Keratinocyte (primary cell): Measurements from ENCODE around the gene UBE2E3. TPM values are rescaled to one million over a fixed set of nuclear protein-coding genes. Genes with fewer than 3 reads are reported as not detected.

Experiments used
- DNase-seq: peaks from one replicate; pipeline ENCODE4 v3.0.0-alpha.2; 2011; ENCODE audit warnings: low read depth, missing footprints, low spot score
- FAIRE-seq: peaks from 2 replicates; lab custom pipeline; 2011; peaks lifted over from hg19 to GRCh38; lab: Jason Lieb, UNC
- H2AFZ ChIP-seq: 2 replicates; pipeline ENCODE4 v1.6.0; 2012; ENCODE audit warnings: low read length, control low read depth, inconsistent platforms; ENCODE audit not compliant: control insufficient read depth
- H3K27ac ChIP-seq: 2 replicates; pipeline ENCODE4 v1.5.1; 2011; ENCODE audit warnings: low read length; ENCODE audit not compliant: control insufficient read depth, insufficient read depth
- H3K27me3 ChIP-seq: 3 replicates; pipeline ENCODE4 v1.6.0; 2011; ENCODE audit warnings: low read length; ENCODE audit not compliant: control insufficient read depth, insufficient read depth; ENCODE audit errors: extremely low read depth
- H3K36me3 ChIP-seq, 2 experiments: 2 replicates in 1 of 2; 3 replicates in 1 of 2; pipeline ENCODE4 v1.5.1; 2011; ENCODE audit warnings: low read length in 2 of 2, mild to moderate bottlenecking in 1 of 2; ENCODE audit not compliant: control insufficient read depth in 2 of 2, insufficient read depth in 2 of 2; ENCODE audit errors: extremely low read depth in 1 of 2
- H3K4me1 ChIP-seq: 3 replicates; pipeline ENCODE4 v1.5.1; 2011; ENCODE audit warnings: low read length; ENCODE audit not compliant: control insufficient read depth, insufficient read depth; ENCODE audit errors: extremely low read depth
- H3K4me2 ChIP-seq: 3 replicates; pipeline ENCODE4 v1.6.0; 2011; ENCODE audit warnings: low read depth, low read length; ENCODE audit not compliant: control insufficient read depth, insufficient read depth; ENCODE audit errors: extremely low read depth
- H3K4me3 ChIP-seq, 3 experiments: fragments of 200-600 bp in 1 of 3; sonication (generic) in 1 of 3; 2 replicates in 2 of 3; 3 replicates in 1 of 3; pipeline ENCODE4 v1.5.1; 2011 to 2016; ENCODE audit warnings: low read length in 3 of 3, mild to moderate bottlenecking in 3 of 3, control low read depth in 2 of 3, inconsistent platforms in 1 of 3, low read depth in 1 of 3, mixed read lengths in 1 of 3, mixed run types in 1 of 3, moderate library complexity in 1 of 3; ENCODE audit not compliant: control insufficient read depth in 2 of 3, insufficient read depth in 2 of 3; ENCODE audit errors: extremely low read depth in 1 of 3
- H3K79me2 ChIP-seq: 2 replicates; pipeline ENCODE4 v1.6.0; 2012; ENCODE audit warnings: low read length; ENCODE audit not compliant: control insufficient read depth, insufficient read depth
- H3K9ac ChIP-seq: 3 replicates; pipeline ENCODE4 v1.6.0; 2011; ENCODE audit warnings: low read length; ENCODE audit not compliant: control insufficient read depth, insufficient read depth; ENCODE audit errors: extremely low read depth
- H3K9me1 ChIP-seq: 3 replicates; pipeline ENCODE4 v1.6.0; 2011; ENCODE audit warnings: low read length; ENCODE audit not compliant: control insufficient read depth, insufficient read depth; ENCODE audit errors: extremely low read depth
- H3K9me3 ChIP-seq: 2 replicates; pipeline ENCODE4 v1.5.1; 2012; ENCODE audit warnings: low read depth, low read length; ENCODE audit not compliant: control insufficient read depth
- H4K20me1 ChIP-seq: 3 replicates; pipeline ENCODE4 v1.6.0; 2011; ENCODE audit warnings: low read length; ENCODE audit not compliant: control insufficient read depth, insufficient read depth; ENCODE audit errors: extremely low read depth
- CTCF ChIP-seq, 3 experiments: IDR thresholded peaks in 1 of 3; conservative IDR thresholded peaks in 1 of 3; optimal IDR thresholded peaks in 1 of 3; 2 replicates in 2 of 3; 3 replicates in 1 of 3; pipeline versions ENCODE3 to v1.5.1; 2011; ENCODE audit warnings: low read length in 3 of 3, mild to moderate bottlenecking in 3 of 3, moderate library complexity in 2 of 3, control low read depth in 1 of 3, inconsistent platforms in 1 of 3; ENCODE audit not compliant: insufficient read depth in 2 of 3; ENCODE audit errors: extremely low read depth in 1 of 3
- EZH2 ChIP-seq: IDR thresholded peaks from one replicate; pipeline ENCODE4 v1.6.1; 2012; ENCODE audit warnings: inconsistent platforms, mild to moderate bottlenecking, low read length, moderate library complexity
- dilution Hi-C: fragments of 300-500 bp; cut with MboI; formaldehyde crosslinking; loops from one replicate; pipeline ENCODE4 v1.7.0; 2020; ENCODE audit warnings: low sequenced_read_pairs; ENCODE audit not compliant: extremely low pct_ligation_motif_present
- polyA plus RNA-seq, 5 experiments: library from polyadenylated mRNA; depleted of rRNA in 3 of 5; stranded (reverse) in 3 of 5; stranded (forward) in 1 of 5; unstranded in 1 of 5; fragments of >200 nt; gene quantifications; 1 replicate in 1 of 5; 2 replicates in 3 of 5; 3 replicates in 1 of 5; pipeline versions ENCODE4 v1.2.1 to v1.2.3, GENCODE V29; 2011 to 2012; ENCODE audit warnings: missing spikeins in 2 of 5, low read depth in 1 of 5, low replicate concordance in 1 of 5

The UBE2E3 gene
- polyA plus RNA-seq, 1 donor (not counting 4 experiments of a cell fraction or from before 2014, with no cell fraction given) = 91.1 TPM

- Histone ChIP-seq H2AFZ (no peak overlapping the region), H3K9ac (no peak overlapping the region), H3K27ac (no peak overlapping the region), H3K4me1 (no peaks in the 10 kb centered on the region), H3K9me1 (no peaks in the 10 kb centered on the region), H3K9me3 (no peaks in the 10 kb centered on the region), H3K79me2 (no peaks in the 10 kb centered on the region), H4K20me1 (no peaks in the 10 kb centered on the region), H3K36me3 (no peaks in the 10 kb centered on the region), H3K4me2 (no peak overlapping the region), H3K4me3 (no peak overlapping the region), H3K27me3 (no peaks in the 10 kb centered on the region)
- dilution Hi-C loops = no loop called here
- DNase-seq = no peak
- no peak for FAIRE-seq
- TF ChIP-seq EZH2 (no peak), CTCF (optimal IDR thresholded peaks at IDR 0.05 in 1 of 3, IDR thresholded peaks at IDR 0.05 in 1 of 3, conservative IDR thresholded peaks at IDR 0.05 in 1 of 3; ENCODE audit: extremely low read depth in 1 of 3, insufficient read depth in 2 of 3, low read length in 3 of 3) (no peak)
Observed at GRCh38 chr2:180955101-180955500, 25.3 kb upstream of the UBE2E3 start.

- DNase-seq (no peak), FAIRE-seq (no peak)
- Histone ChIP-seq H3K4me2 (no peak overlapping the region), H3K9ac (no peak overlapping the region), H3K9me1 (no peaks in the 10 kb centered on the region), H3K9me3 (no peaks in the 10 kb centered on the region), H2AFZ (no peak overlapping the region), H3K4me3 (no peak overlapping the region), H3K4me1 (peaks cover 15% of the 10 kb centered on the region), H4K20me1 (no peaks in the 10 kb centered on the region), H3K27ac (no peak overlapping the region), H3K27me3 (no peaks in the 10 kb centered on the region), H3K79me2 (no peaks in the 10 kb centered on the region), H3K36me3 (no peaks in the 10 kb centered on the region)
- TF ChIP-seq EZH2 = no peak
- TF ChIP-seq CTCF (optimal IDR thresholded peaks at IDR 0.05 in 1 of 3, IDR thresholded peaks at IDR 0.05 in 1 of 3, conservative IDR thresholded peaks at IDR 0.05 in 1 of 3; ENCODE audit: extremely low read depth in 1 of 3, insufficient read depth in 2 of 3, low read length in 3 of 3) = no peak
- dilution Hi-C loops = no loop called here
Observed at GRCh38 chr2:180959787-180960186, 20.6 kb upstream of the UBE2E3 start.
